HepG2 (cell line): ENCODE results near the gene KLC3. TPM values are rescaled to one million over a fixed set of nuclear protein-coding genes. Genes with fewer than 3 reads are reported as not detected.

ENCODE experiments used
- ATRX ChIP-seq: sonication (generic); formaldehyde crosslinking; IDR thresholded peaks from 2 replicates; pipeline ENCODE4 v1.4.0; 2020; ENCODE audit warnings: missing genetic modification reagents, borderline replicate concordance
- GLI4 ChIP-seq: sonication (generic); formaldehyde crosslinking; IDR thresholded peaks from 2 replicates; pipeline ENCODE4 v1.5.1; 2020; ENCODE audit warnings: missing genetic modification reagents, mild to moderate bottlenecking, moderate library complexity, borderline replicate concordance
- HHEX ChIP-seq: IDR thresholded peaks from 2 replicates; pipeline ENCODE4 v1.6.1; 2016; ENCODE audit warnings: control low read depth
- JUND ChIP-seq: sonication (generic); formaldehyde crosslinking; IDR thresholded peaks from 2 replicates; pipeline ENCODE4 v1.8.0; 2022; ENCODE audit warnings: mild to moderate bottlenecking, missing genetic modification reagents
- LBX2 ChIP-seq: sonication (generic); formaldehyde crosslinking; IDR thresholded peaks from 2 replicates; pipeline ENCODE4 v1.5.0; 2020; ENCODE audit warnings: missing genetic modification reagents, mild to moderate bottlenecking, borderline replicate concordance
- MLLT10 ChIP-seq: sonication (generic); formaldehyde crosslinking; IDR thresholded peaks from 2 replicates; pipeline ENCODE4 v1.4.0; 2020; ENCODE audit warnings: missing genetic modification reagents
- RBFOX2 ChIP-seq: fragments of 200-400 bp; formaldehyde crosslinking; IDR thresholded peaks from 2 replicates; pipeline ENCODE4 v1.6.1; 2017; ENCODE audit warnings: low read depth, mild to moderate bottlenecking, low read length
- SMAD1 ChIP-seq: sonication (generic); formaldehyde crosslinking; IDR thresholded peaks from 2 replicates; pipeline ENCODE4 v1.4.0; 2020; ENCODE audit warnings: missing genetic modification reagents, low read depth, mild to moderate bottlenecking, borderline replicate concordance
- TBX3 ChIP-seq: fragments of 450-650 bp; IDR thresholded peaks from 2 replicates; pipeline ENCODE4 v1.6.1; 2017; ENCODE audit warnings: antibody characterized with exemption, mild to moderate bottlenecking, inconsistent platforms, borderline replicate concordance
- ZBTB25 ChIP-seq: IDR thresholded peaks from 2 replicates; pipeline ENCODE4 v1.6.1; 2018; ENCODE audit warnings: missing genetic modification reagents
- ZFP41 ChIP-seq: sonication (generic); formaldehyde crosslinking; IDR thresholded peaks from 2 replicates; pipeline ENCODE4 v1.4.0; 2020; ENCODE audit warnings: mild to moderate bottlenecking, missing genetic modification reagents, borderline replicate concordance
- ZNF142 ChIP-seq: sonication (generic); formaldehyde crosslinking; IDR thresholded peaks from 2 replicates; pipeline ENCODE4 v1.4.0; 2020; ENCODE audit warnings: missing genetic modification reagents
- ZNF550 ChIP-seq: sonication (generic); formaldehyde crosslinking; IDR thresholded peaks from 2 replicates; pipeline ENCODE4 v1.4.0; 2020; ENCODE audit warnings: mild to moderate bottlenecking, missing genetic modification reagents, borderline replicate concordance
- ZNF720 ChIP-seq: sonication (generic); formaldehyde crosslinking; IDR thresholded peaks from 2 replicates; pipeline ENCODE4 v1.4.0; 2020; ENCODE audit warnings: missing genetic modification reagents
- ZNF800 ChIP-seq: sonication (generic); formaldehyde crosslinking; IDR thresholded peaks from 2 replicates; pipeline ENCODE4 v1.4.0; 2020; ENCODE audit warnings: missing genetic modification reagents
- ZSCAN5A ChIP-seq: sonication (generic); formaldehyde crosslinking; IDR thresholded peaks from 2 replicates; pipeline ENCODE4 v1.8.0; 2022; ENCODE audit warnings: mild to moderate bottlenecking, missing genetic modification reagents, borderline replicate concordance
- polyA plus RNA-seq, 8 experiments: library from polyadenylated mRNA; depleted of rRNA in 3 of 8; stranded (reverse) in 7 of 8; unstranded in 1 of 8; fragments of >200 nt; fragmentation: Illumina TruSeq in 4 of 8; extraction: Trizol in 4 of 8; gene quantifications; 2 replicates each; pipeline versions ENCODE4 v1.2.1 to v1.2.3, GENCODE V29; 2011 to 2016; ENCODE audit warnings: low read depth in 4 of 8, missing spikeins in 1 of 8, mixed read lengths in 1 of 8; ENCODE audit not compliant: insufficient read depth in 1 of 8
- total RNA-seq, 5 experiments: library from RNA; depleted of rRNA; stranded (reverse); fragments of >200 nt; fragmentation: Illumina TruSeq; extraction: Trizol; gene quantifications; 2 replicates each; pipeline ENCODE4 v1.2.3, GENCODE V29; 2016; ENCODE audit warnings: low read depth in 1 of 5
- TF ChIP-seq, protein P1 (sequence below): sonication (generic); formaldehyde crosslinking; IDR thresholded peaks from 2 replicates; pipeline ENCODE4 v1.5.0; 2020; ENCODE audit warnings: missing genetic modification reagents

Gene KLC3
- total and polyA plus RNA-seq, 2 of the 13 experiments (the other 11 are each of a cell fraction or from before 2014, with no cell fraction given), result 0.13 TPM; not detected in 1

- TF ChIP-seq ZFP41 (no peak), JUND (no peak), ZBTB25 (no peak), MLLT10 (CRISPR knock-in tag) (no peak), RBFOX2 (no peak), ZNF720 (CRISPR knock-in tag) (no peak), ZNF550 (CRISPR knock-in tag) (no peak), SMAD1 (CRISPR knock-in tag) (no peak), HHEX (CRISPR knock-in tag) (no peak), TBX3 (no peak), ATRX (CRISPR knock-in tag) (no peak), GLI4 (CRISPR knock-in tag) (no peak), LBX2 (CRISPR knock-in tag) (no peak), ZNF800 (CRISPR knock-in tag) (no peak), ZNF142 (CRISPR knock-in tag) (no peak), ZSCAN5A (CRISPR knock-in tag) (no peak)
- TF ChIP-seq, protein P1, sequence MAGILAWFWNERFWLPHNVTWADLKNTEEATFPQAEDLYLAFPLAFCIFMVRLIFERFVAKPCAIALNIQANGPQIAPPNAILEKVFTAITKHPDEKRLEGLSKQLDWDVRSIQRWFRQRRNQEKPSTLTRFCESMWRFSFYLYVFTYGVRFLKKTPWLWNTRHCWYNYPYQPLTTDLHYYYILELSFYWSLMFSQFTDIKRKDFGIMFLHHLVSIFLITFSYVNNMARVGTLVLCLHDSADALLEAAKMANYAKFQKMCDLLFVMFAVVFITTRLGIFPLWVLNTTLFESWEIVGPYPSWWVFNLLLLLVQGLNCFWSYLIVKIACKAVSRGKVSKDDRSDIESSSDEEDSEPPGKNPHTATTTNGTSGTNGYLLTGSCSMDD (CRISPR knock-in tag), result no peak
These were observed 5.9 kb downstream of the KLC3 start (continued) for GRCh38 chr19:45346449-45346848.
